Superior temporal gyrus (tissue), 1 donor: ENCODE data around the gene ICAM3.
A peak's percentile ranks its signal among the peaks of the same experiment; 100 is the strongest.
"Not testable (repeated sequence)": the region's sequence is repeated elsewhere in the genome, so short reads cannot be mapped to it uniquely, and the experiment has no call there.

ENCODE experiments used
- DNase-seq: peaks from one replicate; pipeline ENCODE4 v3.0.0-alpha.2; 2016; ENCODE audit errors: extremely low spot score

Gene ICAM3, protein sequence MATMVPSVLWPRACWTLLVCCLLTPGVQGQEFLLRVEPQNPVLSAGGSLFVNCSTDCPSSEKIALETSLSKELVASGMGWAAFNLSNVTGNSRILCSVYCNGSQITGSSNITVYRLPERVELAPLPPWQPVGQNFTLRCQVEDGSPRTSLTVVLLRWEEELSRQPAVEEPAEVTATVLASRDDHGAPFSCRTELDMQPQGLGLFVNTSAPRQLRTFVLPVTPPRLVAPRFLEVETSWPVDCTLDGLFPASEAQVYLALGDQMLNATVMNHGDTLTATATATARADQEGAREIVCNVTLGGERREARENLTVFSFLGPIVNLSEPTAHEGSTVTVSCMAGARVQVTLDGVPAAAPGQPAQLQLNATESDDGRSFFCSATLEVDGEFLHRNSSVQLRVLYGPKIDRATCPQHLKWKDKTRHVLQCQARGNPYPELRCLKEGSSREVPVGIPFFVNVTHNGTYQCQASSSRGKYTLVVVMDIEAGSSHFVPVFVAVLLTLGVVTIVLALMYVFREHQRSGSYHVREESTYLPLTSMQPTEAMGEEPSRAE

DNA sequence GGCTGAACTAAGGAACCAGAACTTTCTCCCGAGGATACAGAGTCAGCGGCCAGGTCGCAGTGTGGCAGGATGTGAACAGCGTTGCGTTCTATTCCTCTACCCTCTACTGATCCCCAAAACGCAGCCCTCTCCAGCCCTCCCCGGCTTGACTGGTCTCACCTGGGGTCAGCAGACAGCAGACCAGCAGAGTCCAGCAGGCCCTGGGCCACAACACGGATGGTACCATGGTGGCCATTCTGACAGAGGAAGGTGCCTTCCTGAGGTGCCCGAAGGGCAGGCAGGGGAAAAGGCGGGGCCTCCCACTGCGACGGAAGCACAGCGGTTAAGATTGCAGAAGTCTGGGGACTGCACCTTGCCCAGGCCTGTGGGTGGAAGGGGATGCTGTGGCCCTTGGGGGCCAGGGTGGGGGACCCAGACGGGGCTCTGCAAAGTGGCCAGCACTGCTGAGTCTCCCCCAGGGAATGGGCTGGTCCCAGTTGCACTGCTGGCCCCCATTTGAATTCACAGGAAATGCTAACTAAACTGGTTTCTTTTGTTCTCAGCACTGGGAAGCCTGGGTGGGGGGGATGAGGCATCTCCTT is at the start of gene ICAM3:
Gene ICAM3, minus strand, starts transcription at position 245 of the 581 bp plus-strand sequence. Its CDS starts 10 bp downstream, at position 235.
- DNase-seq = no peak

DNA sequence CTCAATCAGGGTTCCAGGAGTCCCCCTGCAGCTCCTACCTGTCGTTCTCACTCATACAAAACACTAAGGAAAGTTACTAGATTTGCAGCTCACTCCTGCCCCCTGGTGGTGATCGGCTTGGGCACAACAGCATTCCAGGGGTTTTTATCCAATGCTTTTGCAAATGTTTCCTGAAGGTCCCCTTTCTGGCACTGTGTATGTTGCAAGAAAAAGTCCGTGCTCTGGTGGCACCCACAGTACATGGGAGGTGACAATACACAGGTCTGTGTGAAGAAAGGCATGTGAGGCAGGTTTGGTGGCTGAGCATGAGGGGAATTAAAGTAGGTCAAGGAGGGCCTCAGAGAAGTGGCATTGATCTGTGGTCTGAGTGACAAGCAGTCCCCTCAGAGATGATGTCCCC is 49.5 kb upstream of the ICAM3 start:
- peak; percentile 94 for DNase-seq

GRCh38 chr19:10384580-10384979 is 45.2 kb upstream of the ICAM3 start:
- no peak for DNase-seq

GRCh38 chr19:10383223-10383499 is 43.7 kb upstream of the ICAM3 start:
- not testable (repeated sequence) for DNase-seq

- DNase-seq = peak; percentile 99
Observed at GRCh38 chr19:10380313-10381102, 41.1 kb upstream of the ICAM3 start, which contains the start of gene TYK2. TSS of gene TYK2 (minus strand) at chr19:10380572. CDS start at chr19:10378406, 2,166 bp downstream.

- DNase-seq = peak; percentile 10
Observed at GRCh38 chr19:10379880-10380312, 40.5 kb upstream of the ICAM3 start.

GRCh38 chr19:10378124-10378523 is 38.7 kb upstream of the ICAM3 start:
- no peak for DNase-seq

- DNase-seq = not testable (repeated sequence)
Observed at GRCh38 chr19:10377140-10377640, 37.8 kb upstream of the ICAM3 start.

DNA sequence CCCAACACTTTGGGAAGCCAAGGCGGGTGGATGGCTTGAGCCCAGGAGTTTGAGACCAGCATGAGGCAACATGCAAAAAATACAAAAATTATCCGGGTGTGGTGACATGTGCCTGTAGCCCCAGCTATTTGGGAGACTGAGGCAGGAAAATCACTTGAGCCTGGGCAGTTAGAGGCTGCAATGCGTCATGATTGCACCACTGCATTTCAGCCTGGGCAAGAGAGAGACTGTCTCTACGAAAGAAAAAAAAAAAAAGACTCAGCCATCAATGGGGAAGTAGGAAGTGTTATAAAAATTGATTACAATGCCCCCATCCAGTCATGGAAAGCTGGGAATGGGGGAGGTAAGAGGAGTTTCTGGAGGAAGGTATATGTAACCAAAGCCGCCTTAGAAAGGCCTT is 35.5 kb upstream of the ICAM3 start:
- no peak for DNase-seq

- DNase-seq = no peak
Observed at GRCh38 chr19:10372690-10373089, 33.3 kb upstream of the ICAM3 start.

- DNase-seq = no peak
Observed at GRCh38 chr19:10368101-10368803, 28.8 kb upstream of the ICAM3 start.

- not testable (repeated sequence) for DNase-seq
Observed at GRCh38 chr19:10366950-10367512, 27.6 kb upstream of the ICAM3 start.

- no peak for DNase-seq
Observed at GRCh38 chr19:10365518-10365917, 26.1 kb upstream of the ICAM3 start.

GRCh38 chr19:10364644-10365043 is 25.2 kb upstream of the ICAM3 start:
- peak; percentile 24 for DNase-seq

DNA sequence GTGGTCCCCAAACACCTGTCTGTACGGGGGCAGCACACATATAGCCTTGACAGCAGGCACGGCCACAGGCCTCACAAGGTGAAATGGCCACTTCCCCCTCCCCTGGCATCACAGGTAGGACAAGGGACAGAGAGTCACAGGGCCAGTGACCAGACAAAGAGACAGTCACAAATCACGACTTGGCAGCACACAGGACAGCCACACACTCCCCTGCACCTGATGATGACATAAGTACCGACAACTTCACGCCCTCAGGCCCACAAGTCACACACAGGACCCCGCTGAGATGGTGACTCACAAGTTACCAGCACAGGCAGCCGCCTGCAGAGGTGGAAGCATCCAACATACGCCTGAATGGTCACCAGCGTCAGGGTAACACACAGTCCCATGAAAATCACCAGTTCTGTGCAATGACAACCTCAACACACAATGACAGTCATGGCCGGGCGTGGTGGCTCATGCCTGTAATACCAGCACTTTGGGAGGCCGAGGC is 24.4 kb upstream of the ICAM3 start:
- no peak for DNase-seq

GRCh38 chr19:10362259-10362658 is 22.8 kb upstream of the ICAM3 start:
- DNase-seq = no peak

- DNase-seq = no peak
Observed at GRCh38 chr19:10361569-10362011, 22.2 kb upstream of the ICAM3 start.

- DNase-seq = no peak
Observed at GRCh38 chr19:10356431-10356830, 17.0 kb upstream of the ICAM3 start.

GRCh38 chr19:10353793-10354391 is 14.5 kb upstream of the ICAM3 start:
- no peak for DNase-seq
